Esophagus squamous epithelium (tissue), 5 donors: ENCODE results near the gene CREBZF. TPM values are rescaled to one million over a fixed set of nuclear protein-coding genes. Genes with fewer than 3 reads are reported as not detected.
A peak's percentile ranks its signal among the peaks of the same experiment; 100 is the strongest.

ENCODE experiments used
- DNase-seq: peaks from one replicate; lab custom pipeline; 2025; lab: John Stamatoyannopoulos, UW
- H3K27ac ChIP-seq, 4 donors: fragments of 200-600 bp; sonication (generic); one replicate each; pipeline ENCODE4 v1.5.1; 2016 to 2019; ENCODE audit warnings: mild to moderate bottlenecking in 1 of 4
- H3K27me3 ChIP-seq, 4 donors: fragments of 200-600 bp; sonication (generic); 1 replicate in 3 of 4; 2 replicates in 1 of 4; pipeline versions ENCODE4 v1.5.1 to v1.6.0; 2017 to 2021; ENCODE audit warnings: antibody characterized with exemption in 1 of 4
- H3K36me3 ChIP-seq, 3 donors: fragments of 200-600 bp; sonication (generic); one replicate each; pipeline ENCODE4 v1.5.1; 2016 to 2019
- H3K4me1 ChIP-seq, 3 donors: fragments of 200-600 bp; sonication (generic); one replicate each; pipeline ENCODE4 v1.5.1; 2017 to 2019
- H3K4me3 ChIP-seq, 4 donors: fragments of 200-600 bp; sonication (generic); 1 replicate in 3 of 4; 2 replicates in 1 of 4; pipeline ENCODE4 v1.5.1; 2016 to 2019; ENCODE audit warnings: mild to moderate bottlenecking in 2 of 4, moderate library complexity in 1 of 4
- H3K9me3 ChIP-seq, 3 donors: fragments of 200-600 bp; sonication (generic); one replicate each; pipeline ENCODE4 v1.5.1; 2016 to 2019
- CTCF ChIP-seq, 6 experiments: fragments of 450-650 bp in 4 of 6; fragments of 200-600 bp in 2 of 6; sonication (generic) in 2 of 6; IDR thresholded peaks; one replicate each; pipeline ENCODE4 v1.5.1; 2016 to 2019; ENCODE audit warnings: antibody characterized with exemption in 6 of 6, mild to moderate bottlenecking in 4 of 6, moderate library complexity in 4 of 6
- POLR2A ChIP-seq, 4 donors: fragments of 450-650 bp; IDR thresholded peaks; one replicate each; pipeline ENCODE4 v1.6.1; 2017; ENCODE audit warnings: antibody characterized with exemption in 4 of 4, mild to moderate bottlenecking in 4 of 4, moderate library complexity in 3 of 4
- WGBS, 2 donors: methylation state at CpG; one replicate each; pipeline ENCODE4 v1.1.5; 2018; 5-methylcytosine and 5-hydroxymethylcytosine counted together
- intact Hi-C: fragments of 100-400 bp; cut with DNase I; formaldehyde crosslinking; loops from one replicate; pipeline ENCODE4 v1.15.0; 2022
- total RNA-seq, 4 donors: library from RNA; depleted of rRNA; stranded (reverse); fragments of >200 nt; gene quantifications; one replicate each; pipeline ENCODE4 v1.1.0, GENCODE V29; 2016
- donor health status: DM: yes; HTN: yes; CAD: no.

CREBZF gene
- total RNA-seq, 4 donors from 2014 or later: 14.8 to 67.3 (median 27.6) TPM

DNA sequence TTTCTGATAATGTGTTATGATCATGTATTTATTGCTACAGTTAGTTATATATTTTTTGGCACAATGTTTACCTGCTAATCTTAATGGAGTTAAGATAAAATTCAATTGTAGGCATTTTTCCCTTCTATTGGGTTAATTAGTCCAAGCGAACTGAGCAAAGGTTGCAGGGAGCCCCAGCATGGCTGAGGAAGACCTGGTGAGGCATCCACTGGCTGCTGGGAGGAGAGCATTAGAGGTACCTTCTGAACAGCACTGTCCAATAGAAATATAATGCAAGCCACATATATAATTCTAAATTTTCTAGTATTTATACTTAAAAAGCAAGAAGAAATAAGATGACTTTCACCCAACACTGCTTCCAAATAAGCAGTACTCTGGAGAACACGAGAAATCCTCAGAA, 17.9 kb downstream of the CREBZF start:
- intact Hi-C loops: no loop called here
- Histone ChIP-seq H3K27ac (peak overlapping the region; percentile 80 to 87 (median 84)), H3K4me3 (peak overlapping the region; percentile 52 to 83 (median 62)), H3K27me3 (peaks cover 0 to 13% (median 0%) of the 10 kb centered on the region in 4 donors), H3K36me3 (peaks cover 0 to 7% (median 0%) of the 10 kb centered on the region in 3 donors), H3K9me3 (no peaks in the 10 kb centered on the region), H3K4me1 (peaks cover 0 to 23% (median 17%) of the 10 kb centered on the region in 3 donors)
- DNase-seq: no peak
- WGBS, 2 donors: 18 to 42% methylated on average over 2 of the region's 2 CpGs
- no peak for TF ChIP-seq POLR2A (IDR thresholded peaks at IDR 0.05)
- no peak for TF ChIP-seq CTCF (IDR thresholded peaks at IDR 0.05)

DNA sequence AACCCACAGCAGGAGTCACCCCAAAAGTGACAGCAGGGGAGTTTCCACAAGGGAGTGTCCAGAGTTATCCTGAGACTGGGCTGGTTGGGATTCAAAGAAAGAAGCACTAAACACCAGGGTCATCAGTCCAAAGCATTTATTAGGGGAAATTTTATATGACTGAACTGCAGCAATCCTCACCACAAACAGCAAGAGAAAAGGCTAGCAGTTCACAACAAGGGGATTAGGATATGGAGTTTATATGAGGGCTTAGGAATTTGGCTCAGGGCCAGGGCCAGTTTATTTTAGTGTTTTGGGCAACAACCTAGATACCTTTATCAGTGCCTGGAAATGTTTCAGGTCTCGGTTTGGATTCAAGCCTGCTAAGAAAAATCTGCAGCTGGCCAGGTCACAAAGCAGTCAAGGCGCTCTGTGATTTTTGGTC, 21.7 kb downstream of the CREBZF start:
- Histone ChIP-seq H3K27ac (no peak overlapping the region), H3K4me3 (no peak overlapping the region), H3K4me1 (peaks cover 0 to 8% (median 5%) of the 10 kb centered on the region in 3 donors), H3K9me3 (no peaks in the 10 kb centered on the region), H3K36me3 (no peaks in the 10 kb centered on the region), H3K27me3 (peaks cover 0 to 22% (median 0%) of the 10 kb centered on the region in 4 donors)
- WGBS, 2 donors: 43 to 60% methylated on average over 2 of the region's 2 CpGs
- DNase-seq: no peak
- intact Hi-C loops: no loop called here
- no peak for TF ChIP-seq POLR2A (IDR thresholded peaks at IDR 0.05)
- TF ChIP-seq CTCF (IDR thresholded peaks at IDR 0.05): no peak

DNA sequence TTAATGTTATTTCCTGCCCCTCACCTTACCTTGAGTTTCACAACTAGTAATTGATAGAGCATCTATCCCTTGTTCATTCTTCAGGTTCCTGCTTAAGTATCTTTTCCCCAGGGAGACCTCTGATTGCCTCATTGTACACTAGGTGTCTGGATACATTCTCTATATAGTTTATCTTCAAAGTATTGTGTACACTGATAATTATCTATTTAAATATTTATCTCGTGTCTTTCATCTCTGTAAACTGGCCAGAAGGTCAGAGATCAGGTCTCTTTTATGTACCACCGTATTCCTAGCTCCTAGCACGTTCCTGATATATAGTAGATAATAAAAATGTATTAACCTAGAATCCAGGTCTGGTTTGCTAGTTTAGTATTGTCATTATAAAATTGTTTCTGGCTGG, 30.2 kb downstream of the CREBZF start:
- DNase-seq: no peak
- H3K4me3 ChIP-seq: no peak overlapping the region

DNA sequence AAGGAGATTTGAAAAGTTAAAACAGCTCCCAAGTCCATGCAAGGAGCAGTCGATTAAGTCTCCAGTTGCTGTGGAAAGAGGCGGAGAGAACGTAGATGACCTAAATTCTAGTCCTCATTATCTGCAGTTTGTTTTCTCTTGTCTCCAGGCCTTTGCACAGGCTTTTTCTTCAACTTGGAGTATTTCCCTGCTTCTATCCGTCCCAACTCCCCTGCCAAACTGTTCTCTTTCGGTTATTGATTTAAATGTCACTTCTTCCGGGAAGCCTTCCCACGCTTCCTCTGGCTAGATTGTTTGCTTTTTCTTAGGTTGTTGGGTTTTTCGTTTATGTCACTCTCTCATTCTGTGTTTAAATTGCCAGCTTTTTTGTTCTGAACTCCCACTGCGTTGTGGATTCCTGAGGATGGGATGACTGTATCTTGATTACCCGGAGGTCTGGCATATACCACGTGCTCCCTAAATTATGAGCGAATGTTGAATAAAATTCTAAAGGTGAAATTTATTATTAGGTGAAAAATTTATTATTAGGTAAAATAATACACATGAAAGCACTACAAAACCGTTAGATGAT, 36.1 kb downstream of the CREBZF start:
- Histone ChIP-seq H3K27ac (peak overlapping the region; percentile 87 to 98 (median 94)), H3K27me3 (no peaks in the 10 kb centered on the region), H3K9me3 (no peaks in the 10 kb centered on the region), H3K4me1 (peaks cover 0 to 46% (median 14%) of the 10 kb centered on the region in 3 donors), H3K36me3 (peaks cover 0 to 18% (median 0%) of the 10 kb centered on the region in 3 donors), H3K4me3 (peak overlapping the region; percentile 57 to 94 (median 81))
- TF ChIP-seq CTCF (IDR thresholded peaks at IDR 0.05): no peak
- TF ChIP-seq POLR2A (IDR thresholded peaks at IDR 0.05): no peak
- intact Hi-C loops: no loop called here
- DNase-seq: no peak
- WGBS, 2 donors: 1% methylated on average over 13 of the region's 13 CpGs

More for the DNA sequence above, 30.2 kb downstream of the CREBZF start:
- peaks cover 0 to 11% (median 6%) of the 10 kb centered on the region in 3 donors for H3K4me1 ChIP-seq
- H3K27ac ChIP-seq: no peak overlapping the region
- H3K27me3 ChIP-seq: no peaks in the 10 kb centered on the region
- 71 to 84% methylated on average over 3 of the region's 3 CpGs for WGBS, 2 donors
- TF ChIP-seq CTCF (IDR thresholded peaks at IDR 0.05) (no peak), POLR2A (IDR thresholded peaks at IDR 0.05) (no peak)
- peaks cover 0 to 56% (median 8%) of the 10 kb centered on the region in 3 donors for H3K36me3 ChIP-seq
- H3K9me3 ChIP-seq: no peaks in the 10 kb centered on the region
- intact Hi-C loops: no loop called here

GRCh38 chr11:85627998-85628770, 36.7 kb downstream of the CREBZF start, which contains the start of gene TMEM126B:
TMEM126B (plus strand) TSS chr11:85628593; CDS start chr11:85628608, 15 bp downstream.
- peak within 1 kb of the TSS; percentile 57 to 94 (median 81) for H3K4me3 ChIP-seq
- WGBS, 2 donors: 0% methylated on average over 26 of the region's 41 CpGs
- H3K27me3 ChIP-seq: no peaks in the 10 kb centered on the region
- peak; percentile 93 for DNase-seq
- H3K27ac ChIP-seq: peak within 1 kb of the TSS; percentile 87 to 98 (median 94)
- intact Hi-C loops: no loop called here
- H3K9me3 ChIP-seq: no peaks in the 10 kb centered on the region
- no peak for TF ChIP-seq CTCF (IDR thresholded peaks at IDR 0.05)
- TF ChIP-seq POLR2A (IDR thresholded peaks at IDR 0.05): peak in 2 of 4 donors; percentile 85 to 87
- H3K36me3 ChIP-seq: peaks cover 0 to 18% (median 0%) of the 10 kb centered on the region in 3 donors
- H3K4me1 ChIP-seq: peaks cover 0 to 46% (median 14%) of the 10 kb centered on the region in 3 donors
